Hematopoietic multipotent progenitor cell treated with erythropoietin and hydrocortisone succinate and interleukin-3 and kit ligand, for 17 days (in vitro differentiated cells): ENCODE measurements around the gene NPLOC4.
A peak's percentile ranks its signal among the peaks of the same experiment; 100 is the strongest.

Source experiments
- DNase-seq: peaks from one replicate; pipeline ENCODE4 v3.0.0-alpha.2; 2015; ENCODE audit warnings: low spot score

Gene NPLOC4

GRCh38 chr17:81566461-81567126 lies 70.3 kb downstream of the NPLOC4 start:
- DNase-seq = no peak

DNA sequence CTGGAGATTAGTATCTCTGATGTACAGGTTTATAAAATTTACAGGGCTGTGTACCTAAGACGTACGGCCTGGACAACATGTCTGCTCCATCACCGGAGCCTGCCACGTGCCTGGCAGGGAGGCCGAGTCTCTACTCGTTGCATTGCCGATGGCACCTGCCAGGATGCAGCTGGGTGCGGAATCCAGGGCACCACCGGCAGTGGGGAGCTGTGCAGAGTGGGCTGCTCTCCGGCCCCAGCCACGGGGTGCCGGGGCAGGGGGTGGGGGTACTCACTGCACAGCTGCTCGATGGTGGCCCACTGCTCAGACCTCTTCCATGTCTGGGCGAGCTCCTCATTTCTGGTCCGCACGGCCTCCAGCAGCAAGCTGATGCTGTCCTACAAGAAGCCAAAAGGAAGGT lies 71.7 kb downstream of the NPLOC4 start:
- DNase-seq = no peak

- DNase-seq = no peak
Measured at GRCh38 chr17:81564778-81565177, 72.1 kb downstream of the NPLOC4 start.

DNA sequence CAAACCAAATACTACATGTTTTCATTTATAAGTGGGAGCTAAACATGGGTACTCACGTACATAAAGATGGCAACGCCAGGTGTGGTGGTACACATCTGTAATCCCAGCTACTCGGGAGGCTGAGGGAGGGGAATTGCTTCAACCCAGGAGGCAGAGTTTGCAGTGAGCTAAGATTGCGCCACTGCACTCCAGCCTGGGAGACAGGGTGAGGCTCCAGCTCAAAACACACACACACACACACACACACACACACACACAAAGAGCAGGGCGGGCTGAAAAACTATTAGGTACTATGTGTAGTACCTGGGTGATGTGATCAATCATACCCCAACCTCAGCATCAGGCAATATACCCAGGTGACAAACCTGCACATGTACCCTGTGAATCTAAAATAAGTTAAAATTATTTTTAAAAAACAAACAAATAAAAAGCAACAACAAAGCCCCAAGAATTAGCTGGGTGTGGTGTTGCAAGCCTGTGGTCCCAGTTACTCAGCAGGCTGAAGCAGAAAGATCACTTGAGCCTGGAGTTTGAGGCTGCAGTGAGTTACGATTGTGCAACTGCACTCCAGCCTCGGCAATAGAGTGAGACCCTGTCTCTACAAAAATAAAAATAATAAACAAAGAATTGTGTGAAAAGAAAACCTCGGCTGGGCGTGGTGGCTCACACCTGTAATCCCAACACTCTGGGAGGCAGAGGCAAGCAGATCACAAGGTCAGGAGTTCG lies 72.9 kb downstream of the NPLOC4 start:
- no peak for DNase-seq

- DNase-seq = peak; percentile 20
Measured at GRCh38 chr17:81561494-81561885, 75.4 kb downstream of the NPLOC4 start.

DNA sequence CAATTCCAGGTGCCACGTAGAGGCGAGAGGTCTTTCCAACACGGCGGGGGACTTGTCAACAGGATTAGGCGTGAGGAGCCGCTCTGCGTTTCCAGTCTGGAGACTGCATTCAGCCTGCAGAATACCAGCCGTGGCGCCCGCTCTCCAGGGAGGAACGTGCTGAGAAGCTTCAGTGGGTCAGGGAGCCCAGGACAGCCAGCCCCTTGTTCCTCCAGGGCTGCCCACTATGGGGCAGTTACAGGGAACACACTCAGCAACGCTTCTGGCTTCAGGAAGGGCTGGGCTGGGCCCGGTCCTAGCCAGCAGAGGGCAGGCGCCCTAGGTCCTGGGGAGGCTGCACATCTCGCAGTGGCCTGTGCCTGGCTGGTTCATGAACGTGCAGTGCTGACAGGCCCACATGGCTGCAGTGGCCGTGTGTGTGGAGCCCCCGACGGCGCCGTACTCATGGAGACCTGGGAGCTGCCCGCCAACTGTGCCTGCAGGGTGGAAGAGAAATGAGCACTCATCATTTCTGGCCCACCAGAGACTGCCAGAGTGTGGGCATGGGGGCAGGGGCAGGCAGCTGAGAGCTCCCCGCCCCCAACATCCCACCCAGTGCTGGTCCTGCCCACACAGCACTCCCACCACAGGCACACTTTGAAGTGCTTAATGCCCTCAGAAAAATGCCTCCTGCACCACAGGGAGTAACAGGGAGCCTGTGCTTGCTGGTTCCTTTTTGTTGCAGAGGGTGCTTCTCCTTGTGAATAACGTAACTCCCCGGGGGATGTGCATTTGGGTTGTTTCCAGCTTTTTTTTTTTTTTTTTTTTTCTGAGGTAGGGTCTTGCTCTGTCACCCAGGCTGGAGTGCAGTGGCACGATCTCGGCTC lies 77.7 kb downstream of the NPLOC4 start:
- no peak for DNase-seq

GRCh38 chr17:81558115-81558468 lies 78.8 kb downstream of the NPLOC4 start:
- no peak for DNase-seq

DNA sequence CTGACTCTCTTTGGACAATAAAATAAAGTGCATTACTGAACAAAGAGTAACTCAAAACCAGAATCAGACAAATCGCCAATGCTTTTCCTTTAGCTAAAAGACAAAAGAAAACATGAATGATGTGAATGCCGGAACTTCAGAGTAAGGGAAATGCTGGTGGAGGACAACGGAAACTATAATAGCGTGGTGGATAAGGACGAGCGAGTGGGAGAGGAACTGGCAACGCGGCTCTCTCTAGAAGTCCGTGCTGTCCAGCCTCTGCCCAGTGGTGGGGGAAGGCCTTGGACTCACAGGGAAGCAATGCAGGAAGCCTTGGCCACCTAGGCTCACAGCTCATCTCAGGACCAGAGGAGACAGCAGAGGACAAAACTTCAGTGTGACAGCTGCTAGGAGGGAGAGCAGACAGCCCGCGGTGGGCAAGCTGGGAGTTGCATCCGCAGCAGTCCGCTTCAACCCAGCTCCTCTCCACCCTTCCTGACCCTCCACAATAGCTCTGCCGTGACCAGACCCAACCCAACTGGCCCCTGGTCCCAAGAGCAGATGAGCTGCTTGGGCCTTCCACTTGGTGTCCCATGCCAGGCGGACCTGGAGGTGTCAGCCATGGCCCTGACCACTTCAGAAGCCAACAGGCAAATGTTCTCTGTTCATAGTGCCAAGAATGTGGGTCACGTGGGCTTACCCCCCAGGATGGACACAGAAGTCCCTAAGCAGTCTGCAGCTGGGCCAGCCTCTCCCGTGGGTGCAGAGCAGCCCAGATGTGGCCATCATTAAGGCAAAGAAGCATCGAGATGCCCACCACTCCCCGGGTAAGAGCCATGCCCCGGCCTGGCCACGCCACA lies 79.4 kb downstream of the NPLOC4 start:
- no peak for DNase-seq

GRCh38 chr17:81556863-81557262 lies 80.0 kb downstream of the NPLOC4 start:
- DNase-seq = no peak

- DNase-seq = no peak
Measured at GRCh38 chr17:81556175-81556691, 80.7 kb downstream of the NPLOC4 start.

GRCh38 chr17:81553616-81554181 lies 83.2 kb downstream of the NPLOC4 start:
- DNase-seq = no peak

DNA sequence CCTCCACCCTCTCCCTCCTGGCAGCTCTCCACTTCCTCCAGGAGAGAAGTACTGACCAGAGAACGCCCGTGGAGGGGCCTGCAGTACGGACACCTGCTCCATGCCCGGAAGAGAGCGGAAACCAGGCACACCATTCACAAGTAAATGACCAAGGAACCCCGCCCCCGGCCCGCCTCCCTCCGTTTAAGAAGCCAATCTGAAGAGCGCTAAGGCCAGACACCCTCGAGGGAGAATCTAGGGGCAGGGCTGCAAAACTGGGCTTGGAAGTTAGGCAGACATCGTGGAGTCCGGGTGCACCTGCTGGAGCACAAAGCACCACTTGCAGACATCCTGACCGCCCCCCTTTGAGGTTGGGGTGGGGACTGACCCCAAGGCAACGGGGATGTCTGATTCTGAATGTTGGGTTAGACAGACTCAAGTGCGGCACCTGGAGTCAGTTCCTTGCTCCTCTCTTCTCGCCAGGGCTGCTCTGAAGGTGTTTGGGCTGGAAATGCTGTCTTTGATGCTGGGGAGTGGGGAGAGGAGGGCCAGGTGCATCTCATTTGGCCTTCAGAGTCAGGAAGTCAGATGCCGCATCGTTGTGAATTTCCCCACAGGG lies 83.8 kb downstream of the NPLOC4 start:
- peak; percentile 10 for DNase-seq

- DNase-seq = peak; percentile 69
Measured at GRCh38 chr17:81552244-81553017, 84.5 kb downstream of the NPLOC4 start, which contains the start of gene FAAP100. Gene FAAP100, minus strand, starts transcription at chr17:81552353. Its CDS starts 23 bp downstream, at chr17:81552330.

DNA sequence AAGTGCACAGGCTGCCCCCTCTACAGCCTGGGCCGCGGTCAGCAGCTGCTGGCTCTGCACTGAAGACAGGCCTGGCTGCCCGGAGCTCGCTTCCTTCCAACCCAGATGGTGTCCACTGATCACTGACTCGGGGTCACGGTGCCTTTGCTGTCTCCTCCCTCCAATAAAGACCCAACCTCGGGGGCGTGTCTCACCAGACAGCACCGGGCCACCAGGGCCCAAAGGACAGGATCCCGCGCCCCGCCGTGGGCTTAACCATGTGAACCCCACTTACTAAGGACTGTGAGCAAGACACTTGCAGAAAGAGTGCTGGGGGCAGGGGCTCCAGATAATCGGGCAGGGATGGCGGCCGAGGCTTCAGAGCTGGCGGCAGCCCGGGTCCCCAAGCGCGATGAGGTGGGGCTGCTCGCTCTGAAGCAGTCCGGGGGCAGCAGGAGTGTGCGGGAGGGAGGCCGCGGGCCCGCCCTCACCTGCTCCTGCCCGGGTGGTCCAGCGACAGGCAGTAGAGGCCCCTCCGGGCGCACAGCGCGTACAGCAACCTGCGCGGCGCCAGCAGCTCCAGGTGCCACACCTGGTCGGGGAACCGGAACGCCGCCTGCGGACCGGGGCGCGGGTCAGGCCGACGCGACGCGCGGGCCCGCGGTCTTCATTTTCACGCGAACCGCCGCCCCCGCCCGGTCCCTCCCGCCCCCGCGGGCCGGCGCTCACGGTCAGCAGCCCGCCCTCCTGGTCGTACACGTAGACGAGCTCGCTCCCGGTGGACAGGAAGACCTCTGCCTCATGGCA lies 85.3 kb downstream of the NPLOC4 start:
- no peak for DNase-seq

DNA sequence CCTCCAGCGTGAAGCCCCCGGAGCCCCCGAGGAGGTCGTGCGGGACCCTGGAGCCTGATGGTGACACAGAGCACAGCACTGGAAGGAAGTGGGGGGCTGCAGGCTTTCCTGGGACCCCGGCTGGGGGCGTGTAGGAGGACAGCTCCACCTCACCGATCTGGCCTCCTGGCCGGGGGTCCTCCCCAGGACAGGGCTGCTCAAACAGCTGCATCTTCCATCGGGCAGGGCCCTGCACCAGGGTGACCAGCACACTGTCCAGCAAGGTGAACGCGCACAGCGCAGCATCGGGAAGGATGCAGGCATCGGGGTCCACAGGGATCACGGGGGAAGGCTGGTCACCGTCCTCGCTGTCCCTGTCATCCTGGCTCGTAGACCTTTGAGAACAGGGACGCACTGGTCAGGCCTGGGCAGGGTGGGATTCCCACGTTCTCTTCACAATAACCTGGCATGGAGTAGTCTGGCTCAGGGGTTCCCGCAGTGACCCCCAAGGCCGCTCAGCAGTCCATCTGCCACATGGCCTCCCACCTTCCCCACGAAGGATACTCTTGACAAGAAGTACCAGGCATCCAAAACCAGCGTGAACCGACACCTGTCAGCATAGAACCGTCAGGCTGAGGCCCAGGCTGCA lies 86.0 kb downstream of the NPLOC4 start:
- DNase-seq = no peak

GRCh38 chr17:81550285-81550684 lies 86.6 kb downstream of the NPLOC4 start:
- DNase-seq = no peak

DNA sequence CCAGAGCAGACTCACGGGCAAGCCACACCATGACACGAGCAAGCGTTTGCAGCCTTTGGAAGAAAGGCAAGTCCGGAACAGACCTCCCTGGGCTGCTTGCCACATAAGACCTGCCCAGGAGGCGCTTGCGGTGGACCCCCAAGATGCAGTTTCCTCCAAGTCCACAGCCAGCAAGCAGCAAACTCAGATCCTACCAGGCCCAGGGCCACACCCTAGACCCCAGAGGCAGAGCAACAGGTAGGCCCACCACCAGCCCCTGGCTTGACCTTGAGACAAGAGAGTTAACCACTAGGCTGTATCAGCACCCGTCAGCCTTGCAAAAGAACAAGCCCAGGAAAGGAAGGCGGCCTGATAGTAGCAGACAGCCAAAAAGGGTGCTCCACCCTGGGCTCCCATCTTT lies 87.1 kb downstream of the NPLOC4 start:
- DNase-seq = no peak

DNA sequence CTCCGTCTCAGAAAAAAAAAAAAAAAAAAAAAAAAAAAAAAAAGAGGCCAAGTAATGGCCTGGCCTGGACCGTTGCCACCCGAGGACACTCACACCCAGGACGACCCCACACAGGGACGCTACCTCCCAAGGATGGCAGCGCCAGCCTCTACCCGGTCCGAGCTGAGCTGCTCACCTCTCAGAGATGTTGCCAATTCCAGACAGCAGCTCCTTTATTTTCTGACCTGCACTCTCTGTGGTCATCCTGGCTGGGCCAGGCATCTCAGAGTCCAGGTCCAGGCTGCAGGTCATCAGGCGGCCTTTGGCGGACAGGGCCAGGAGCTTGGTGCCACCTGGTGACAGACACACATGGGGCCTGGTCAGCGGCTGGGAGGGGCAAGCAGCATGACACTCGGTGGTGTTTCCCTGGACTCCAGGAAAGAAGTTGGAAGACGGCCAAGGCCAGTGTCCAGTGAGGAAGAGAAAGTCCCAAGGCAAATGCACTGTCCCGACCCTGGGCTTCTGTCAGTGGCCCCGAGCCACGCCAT lies 87.8 kb downstream of the NPLOC4 start:
- DNase-seq = no peak

- no peak for DNase-seq
Measured at GRCh38 chr17:81547614-81547982, 89.3 kb downstream of the NPLOC4 start.
